Activated effector memory CD4-positive, alpha-beta T cell treated with Interleukin-2 at 50 U/mL for 16 hours (primary cell): ENCODE results near the gene MEF2C.
"Not testable (repeated sequence)": the region's sequence is repeated elsewhere in the genome, so short reads cannot be mapped to it uniquely, and the experiment has no call there.

Experiments
- DNase-seq: peaks from one replicate; pipeline ENCODE4 v3.0.0-alpha.2; 2020

Gene MEF2C

DNA sequence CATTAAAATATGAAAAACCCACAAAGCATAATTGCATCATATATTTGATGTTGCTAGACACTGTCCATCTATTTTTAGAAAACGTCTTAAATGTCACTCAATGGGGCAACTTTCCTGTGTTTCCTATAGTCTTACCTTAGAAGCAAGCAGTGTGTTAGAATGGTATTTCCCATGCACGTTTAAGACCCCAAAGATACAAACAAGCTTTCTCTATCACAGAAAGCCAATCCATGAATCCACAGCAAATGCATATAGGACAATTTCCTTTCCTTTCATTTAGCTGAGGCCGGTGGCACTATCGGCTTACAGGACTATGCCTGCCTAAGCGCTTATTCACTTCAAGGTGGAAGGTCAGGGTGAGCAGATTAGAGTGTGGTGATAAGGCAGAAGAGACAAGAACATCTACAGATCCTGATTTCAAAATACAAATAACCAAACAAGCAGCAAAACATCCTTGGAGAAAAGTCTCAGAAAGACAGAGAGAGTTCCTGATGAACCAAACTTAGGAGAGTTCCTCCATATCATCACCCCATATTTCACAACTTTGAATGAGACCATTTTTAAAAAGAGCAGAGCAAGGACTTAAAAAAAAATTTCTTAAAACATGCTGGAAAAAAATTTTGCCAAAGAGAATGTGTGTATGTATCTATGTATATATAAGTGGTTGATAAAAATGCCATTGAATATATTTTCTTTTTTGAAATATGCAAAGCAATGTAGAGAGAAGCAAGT is 57.2 kb downstream of the MEF2C start:
- DNase-seq = no peak

- DNase-seq = no peak
Measured at GRCh38 chr5:88824892-88825583, 57.9 kb downstream of the MEF2C start.

- DNase-seq = no peak
Measured at GRCh38 chr5:88824141-88824540, 58.8 kb downstream of the MEF2C start.

DNA sequence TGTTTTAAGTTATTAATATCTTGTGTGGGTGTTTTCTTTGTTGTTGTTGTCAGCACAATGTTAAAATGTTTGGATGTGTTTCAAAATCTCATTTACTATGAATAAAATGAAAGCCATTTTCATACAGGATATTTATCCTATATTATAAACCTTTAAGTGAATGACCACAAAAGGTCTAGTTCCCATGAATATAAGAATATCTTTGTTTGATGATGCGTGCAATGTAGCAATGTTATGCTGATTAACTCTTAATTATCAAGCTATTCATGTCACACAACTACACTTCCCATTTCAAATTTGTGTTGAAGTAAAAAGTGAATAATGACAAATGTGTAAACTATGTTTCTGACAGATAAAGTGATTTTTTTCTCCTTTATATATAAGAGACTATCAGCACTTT is 59.8 kb downstream of the MEF2C start:
- no peak for DNase-seq

DNA sequence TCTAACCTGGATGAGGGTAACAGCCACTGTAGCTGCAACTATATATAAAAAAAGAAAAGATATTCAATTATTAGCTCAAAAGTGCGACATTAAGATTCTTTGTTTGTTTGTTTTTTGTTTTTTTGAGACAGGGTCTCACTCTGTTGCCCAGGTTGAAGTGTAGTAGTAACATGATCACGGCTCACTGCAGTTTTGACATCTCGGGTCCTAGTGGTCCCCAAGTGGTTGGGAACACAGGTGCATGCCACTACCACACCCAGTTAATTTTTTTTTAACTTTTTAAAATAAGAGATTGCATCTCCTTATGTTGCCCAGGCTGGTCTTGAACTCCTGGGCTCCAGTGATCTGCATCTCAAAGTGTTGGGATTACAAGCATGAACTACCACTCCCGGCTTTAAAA is 61.8 kb downstream of the MEF2C start:
- no peak for DNase-seq

- no peak for DNase-seq
Measured at GRCh38 chr5:88820581-88820980, 62.4 kb downstream of the MEF2C start.

- DNase-seq = no peak
Measured at GRCh38 chr5:88819301-88819999, 63.5 kb downstream of the MEF2C start.

DNA sequence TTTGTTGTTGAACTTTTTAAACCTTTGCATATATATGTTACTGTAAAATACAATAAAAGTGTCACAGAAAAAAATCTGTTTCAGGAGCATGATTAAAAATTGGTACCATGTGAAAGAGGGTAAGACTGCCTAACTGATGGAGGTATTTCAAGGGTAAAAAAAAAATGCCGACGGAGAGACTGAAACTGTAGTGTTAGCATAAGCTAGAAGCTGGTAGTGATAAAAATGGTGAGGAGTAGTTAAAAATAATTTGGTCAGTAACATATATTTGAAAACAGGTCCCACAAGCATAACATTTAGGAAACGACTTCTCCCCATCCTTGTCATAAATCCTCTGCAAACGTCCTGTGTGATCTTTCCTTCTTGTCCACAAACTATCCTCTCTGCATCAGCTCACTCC is 64.7 kb downstream of the MEF2C start:
- no peak for DNase-seq

DNA sequence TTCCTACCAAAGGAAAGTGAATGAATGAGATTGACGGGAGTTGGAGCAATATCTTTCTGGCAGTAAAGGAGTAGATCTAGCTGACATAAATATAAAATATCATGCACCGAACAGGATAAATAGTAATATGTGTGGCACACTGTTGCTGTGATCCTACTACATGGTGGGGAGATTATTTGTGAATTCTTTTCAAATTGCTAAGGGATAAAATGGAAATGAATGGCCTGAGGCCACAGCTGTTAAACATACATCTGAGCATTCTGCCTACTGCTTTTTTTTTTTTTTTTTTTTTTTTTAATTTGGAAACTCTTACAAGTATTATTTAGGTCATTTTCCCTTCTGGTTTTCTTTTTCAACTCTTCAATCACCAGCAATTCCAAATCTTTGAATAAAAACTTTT is 66.8 kb downstream of the MEF2C start:
- DNase-seq = no peak

- no peak for DNase-seq
Measured at GRCh38 chr5:88815050-88815789, 67.8 kb downstream of the MEF2C start.

GRCh38 chr5:88813805-88814575 is 69.0 kb downstream of the MEF2C start:
- DNase-seq = no peak

- DNase-seq = no peak
Measured at GRCh38 chr5:88813244-88813643, 69.7 kb downstream of the MEF2C start.

DNA sequence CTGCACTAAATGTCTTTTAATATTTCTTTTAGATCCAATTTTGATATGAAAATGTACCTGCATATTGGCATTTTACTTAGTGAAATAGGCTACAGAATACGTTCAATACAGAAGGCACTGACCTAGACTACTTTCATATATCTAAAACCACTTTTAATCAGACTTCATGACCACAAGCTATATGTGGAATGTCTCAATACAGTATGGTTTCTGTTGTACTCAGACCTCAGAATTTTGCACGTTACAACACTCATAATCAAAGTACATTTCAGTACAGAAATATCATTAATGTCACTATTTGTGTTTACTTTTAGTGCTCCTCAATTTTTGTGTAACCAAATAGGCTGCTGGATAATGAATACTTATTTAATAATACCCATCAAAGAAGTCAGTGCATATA is 74.8 kb downstream of the MEF2C start:
- no peak for DNase-seq

GRCh38 chr5:88807327-88807726 is 75.7 kb downstream of the MEF2C start:
- no peak for DNase-seq

- no peak for DNase-seq
Measured at GRCh38 chr5:88806338-88806737, 76.6 kb downstream of the MEF2C start.

DNA sequence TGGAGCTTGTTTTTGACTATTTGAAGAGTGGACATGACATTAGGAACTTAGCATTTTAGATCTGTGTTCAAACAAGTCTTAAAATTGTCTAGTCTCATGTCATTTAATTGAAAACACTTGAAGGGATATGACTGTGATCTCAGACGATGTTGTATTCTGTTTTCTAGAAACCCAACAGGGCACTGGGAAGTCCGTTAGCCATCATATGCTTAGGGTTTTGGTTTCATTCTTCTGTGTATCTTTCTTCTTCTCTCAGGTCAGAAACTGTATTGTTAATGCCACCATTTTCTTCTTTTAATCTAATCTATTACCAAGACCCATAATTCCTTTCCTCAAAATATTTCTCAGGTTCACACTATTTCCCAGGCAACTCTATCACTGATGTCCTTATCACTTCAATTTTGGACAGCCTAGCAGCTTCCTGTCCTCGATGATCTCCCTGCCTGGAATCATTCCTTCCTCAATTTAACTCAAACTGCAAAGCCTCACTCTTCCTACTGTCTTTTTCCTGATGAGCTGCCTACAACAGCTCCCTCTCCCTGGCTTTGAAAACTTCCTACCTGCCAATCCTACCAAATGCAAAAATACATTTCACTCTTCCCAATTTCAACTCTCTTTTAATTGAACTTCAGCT is 77.7 kb downstream of the MEF2C start:
- DNase-seq = no peak

DNA sequence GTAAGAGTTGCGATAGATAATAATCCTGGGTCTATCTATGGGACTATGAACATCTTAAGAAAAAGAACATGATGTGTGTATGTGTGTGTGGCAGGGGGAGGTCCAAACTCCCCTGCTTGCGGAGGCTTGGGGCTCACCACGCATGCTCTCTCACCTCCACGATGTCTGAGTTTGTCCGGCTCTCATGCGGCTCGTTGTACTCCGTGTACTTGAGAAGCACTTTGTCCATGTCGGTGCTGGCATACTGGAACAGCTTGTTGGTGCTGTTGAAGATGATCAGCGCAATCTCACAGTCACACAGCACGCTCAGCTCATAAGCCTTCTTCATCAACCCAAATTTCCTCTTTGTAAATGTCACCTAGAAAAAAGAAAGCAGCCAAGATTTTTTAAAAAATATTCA is 78.5 kb downstream of the MEF2C start:
- DNase-seq = no peak

- DNase-seq = no peak
Measured at GRCh38 chr5:88803309-88803708, 79.7 kb downstream of the MEF2C start.

- DNase-seq = no peak
Measured at GRCh38 chr5:88799938-88800535, 82.9 kb downstream of the MEF2C start.

DNA sequence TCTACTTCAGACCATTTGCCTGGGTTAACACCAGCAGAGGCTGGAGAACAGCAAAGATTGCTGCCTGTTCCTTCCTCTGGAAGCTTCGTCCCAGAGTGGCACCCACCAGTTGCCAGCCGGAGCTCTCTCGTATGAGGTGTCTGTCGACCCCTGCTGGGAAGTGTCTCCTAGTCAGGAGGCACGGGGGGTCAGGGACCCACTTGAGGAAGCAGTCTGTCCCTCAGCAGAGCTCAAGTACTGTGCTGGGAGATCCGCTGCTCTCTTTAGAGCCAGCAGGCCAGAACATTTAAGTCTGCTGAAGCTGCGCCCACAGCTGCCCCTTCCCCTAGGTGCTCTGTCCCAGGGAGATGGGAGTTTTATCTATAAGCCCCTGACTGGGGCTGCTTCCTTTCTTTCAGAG is 84.1 kb downstream of the MEF2C start:
- DNase-seq = not testable (repeated sequence)

GRCh38 chr5:88793797-88794196 is 89.2 kb downstream of the MEF2C start:
- not testable (repeated sequence) for DNase-seq
